B cell (primary cell): ENCODE results near the gene MAP4K5. TPM values are rescaled to one million over a fixed set of nuclear protein-coding genes. Genes with fewer than 3 reads are reported as not detected.

ENCODE experiments used
- ATAC-seq: fragments of 200-7000 bp; cut with Tn5 transposase; one replicate; pipeline ENCODE4 v1.10.0; 2021; ENCODE audit warnings: low read depth, mild to moderate bottlenecking, moderate number of reproducible peaks, moderate library complexity
- CTCF ChIA-PET: fragments of 350-600 bp; sonication (Branson Sonifier 250); formaldehyde crosslinking; loops from one replicate; lab custom pipeline; 2021; ENCODE audit warnings: antibody characterized with exemption, inconsistent platforms; lab: Charles Lee
- POLR2A ChIA-PET: fragments of 350-600 bp; sonication (Branson Sonifier 250); formaldehyde crosslinking; loops from one replicate; lab custom pipeline; 2021; ENCODE audit warnings: antibody characterized with exemption; lab: Charles Lee
- DNase-seq: peaks from one replicate; pipeline ENCODE4 v3.0.0; 2013
- H2AFZ ChIP-seq: 2 replicates; pipeline ENCODE4 v1.6.1; 2012; ENCODE audit warnings: mild to moderate bottlenecking, low read depth, low read length; ENCODE audit not compliant: insufficient read depth, poor library complexity, severe bottlenecking
- H3K27ac ChIP-seq, 2 donors: 1 replicate in 1 of 2; 2 replicates in 1 of 2; pipeline ENCODE4 v1.5.1; 2012 to 2013; ENCODE audit warnings: low read length in 2 of 2, mild to moderate bottlenecking in 2 of 2, moderate library complexity in 1 of 2
- H3K27me3 ChIP-seq, 4 experiments: fragments of 200-600 bp in 1 of 4; sonication (generic) in 1 of 4; replicated peaks in 1 of 4; 1 replicate in 2 of 4; 2 replicates in 2 of 4; pipeline versions ENCODE4 v1.6.1 to v1.7.0; 2013 to 2016; ENCODE audit warnings: low read length in 3 of 4, mild to moderate bottlenecking in 2 of 4, mixed read lengths in 1 of 4, moderate library complexity in 1 of 4; ENCODE audit not compliant: insufficient read depth in 4 of 4, control insufficient read depth in 3 of 4; ENCODE audit errors: control extremely low read depth in 1 of 4
- H3K36me3 ChIP-seq, 2 experiments: replicated peaks in 1 of 2; 1 replicate in 1 of 2; 2 replicates in 1 of 2; pipeline versions ENCODE4 v1.6.1 to v1.7.1; 2013; ENCODE audit warnings: low read length in 1 of 2; ENCODE audit not compliant: insufficient read depth in 2 of 2, control insufficient read depth in 1 of 2; ENCODE audit errors: control extremely low read depth in 1 of 2, extremely low read depth in 1 of 2
- H3K4me1 ChIP-seq, 2 donors: fragments of 200-600 bp in 1 of 2; sonication (generic) in 1 of 2; 1 replicate in 1 of 2; 2 replicates in 1 of 2; pipeline versions ENCODE4 v1.5.1 to v1.6.1; 2013 to 2017; ENCODE audit warnings: low read length in 2 of 2; ENCODE audit not compliant: control insufficient read depth in 2 of 2, insufficient read depth in 2 of 2
- H3K4me2 ChIP-seq: replicated peaks from 2 replicates; pipeline ENCODE3; 2012; ENCODE audit warnings: mild to moderate bottlenecking, low read depth, low read length; ENCODE audit not compliant: poor library complexity, severe bottlenecking
- H3K4me3 ChIP-seq, 5 experiments: fragments of 200-600 bp in 1 of 5; sonication (generic) in 1 of 5; 1 replicate in 3 of 5; 2 replicates in 2 of 5; pipeline versions ENCODE4 v1.5.1 to v1.7.0; 2011 to 2016; ENCODE audit warnings: low read length in 4 of 5, mild to moderate bottlenecking in 4 of 5, low read depth in 2 of 5, control low read depth in 1 of 5, moderate library complexity in 1 of 5; ENCODE audit not compliant: insufficient read depth in 1 of 5; ENCODE audit errors: control extremely low read depth in 1 of 5, extremely low read depth in 1 of 5
- H3K79me2 ChIP-seq: fragments of 200-600 bp; sonication (generic); one replicate; pipeline ENCODE4 v1.6.0; 2016; ENCODE audit warnings: low read length; ENCODE audit not compliant: control insufficient read depth, insufficient read depth
- H3K9ac ChIP-seq: fragments of 200-600 bp; sonication (generic); 2 replicates; pipeline ENCODE4 v1.6.1; 2017; ENCODE audit warnings: mild to moderate bottlenecking, low read length, moderate library complexity
- H3K9me3 ChIP-seq, 3 donors: one replicate each; pipeline versions ENCODE4 v1.6.1 to v1.7.1; 2013; ENCODE audit warnings: low read length in 2 of 3; ENCODE audit not compliant: control insufficient read depth in 2 of 3, insufficient read depth in 1 of 3; ENCODE audit errors: control extremely low read depth in 1 of 3
- H4K20me1 ChIP-seq: 2 replicates; pipeline ENCODE4 v1.6.0; 2012; ENCODE audit warnings: mild to moderate bottlenecking, low read length; ENCODE audit not compliant: insufficient read depth, control insufficient read depth, poor library complexity, severe bottlenecking
- H3K27ac Mint-ChIP-seq: one replicate; pipeline ENCODE4 v1.8.0; 2021; ENCODE audit warnings: mixed read lengths
- H3K27me3 Mint-ChIP-seq: one replicate; pipeline ENCODE4 v1.8.0; 2021; ENCODE audit warnings: mixed read lengths
- H3K4me1 Mint-ChIP-seq: one replicate; pipeline ENCODE4 v1.8.0; 2021; ENCODE audit warnings: mixed read lengths
- H3K4me3 Mint-ChIP-seq: one replicate; pipeline ENCODE4 v1.8.0; 2021; ENCODE audit warnings: mixed read lengths
- H3K9me3 Mint-ChIP-seq: one replicate; pipeline ENCODE4 v1.8.0; 2022; ENCODE audit warnings: mixed read lengths; ENCODE audit not compliant: insufficient read depth
- EZH2 ChIP-seq: IDR thresholded peaks from 2 replicates; pipeline ENCODE4 v1.6.1; 2012; ENCODE audit warnings: borderline replicate concordance, low read depth, mild to moderate bottlenecking, moderate library complexity, low read length; ENCODE audit not compliant: insufficient read depth, poor library complexity, severe bottlenecking
- WGBS: methylation state at CpG from one replicate; pipeline ENCODE4 v1.1.5; 2013; ENCODE audit warnings: missing lambda C conversion rate; ENCODE audit not compliant: insufficient coverage; 5-methylcytosine and 5-hydroxymethylcytosine counted together
- intact Hi-C: fragments of 100-400 bp; cut with micrococcal nuclease; formaldehyde crosslinking; loops from one replicate; pipeline ENCODE4 v1.10.0; 2022
- polyA plus RNA-seq: library from polyadenylated mRNA; depleted of rRNA; stranded (reverse); fragments of >200 nt; gene quantifications from 2 replicates; pipeline ENCODE4 v1.2.3, GENCODE V29; 2012
- total RNA-seq, 2 donors: library from RNA; stranded (reverse); fragments of 120-200 nt in 1 of 2; gene quantifications; 1 replicate in 1 of 2; 2 replicates in 1 of 2; pipeline versions ENCODE4 v1.2.3 to v1.2.4, GENCODE V29; 2013 to 2022
- TF ChIP-seq, protein P1 (sequence below): fragments of 200-600 bp; IDR thresholded peaks from one replicate; pipeline ENCODE4 v1.8.0; 2022; ENCODE audit warnings: antibody characterized with exemption, mild to moderate bottlenecking

The MAP4K5 gene
- total and polyA plus RNA-seq, 2 donors (not counting 1 experiment from before 2014, with no cell fraction given), result 14.1 to 60.0 TPM

DNA sequence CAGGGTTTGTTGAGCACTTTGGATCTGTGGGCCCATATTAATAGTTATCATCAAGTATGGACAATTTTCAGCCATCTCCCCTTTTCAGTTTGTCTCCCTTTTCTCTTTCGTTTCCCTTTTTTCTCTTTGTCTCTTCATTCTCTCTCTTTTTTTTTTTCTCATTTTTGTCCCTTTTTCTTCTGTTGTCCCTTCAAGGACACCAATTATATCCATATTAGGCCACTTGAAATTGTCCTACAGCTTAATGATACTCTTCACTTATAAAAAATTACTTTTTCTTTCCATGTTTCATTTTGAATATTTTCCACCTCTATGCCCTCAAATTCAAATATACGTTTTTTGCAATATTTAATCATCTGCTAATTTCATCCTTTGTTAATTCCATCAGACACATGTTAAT is 53.3 kb downstream of the MAP4K5 start:
- ChIA-PET POLR2A (no interaction called here), CTCF (no interaction called here)
- Mint-ChIP-seq H3K4me1 (no peaks in the 10 kb centered on the region), H3K27ac (no peak overlapping the region), H3K9me3 (no peaks in the 10 kb centered on the region), H3K27me3 (no peaks in the 10 kb centered on the region), H3K4me3 (no peak overlapping the region)
- Histone ChIP-seq H3K27ac (no peak overlapping the region), H3K79me2 (no peaks in the 10 kb centered on the region), H3K9me3 (peaks cover 0 to 4% (median 2%) of the 10 kb centered on the region in 3 donors), H3K4me3 (no peak overlapping the region), H3K4me2 (no peak overlapping the region), H3K4me1 (no peaks in the 10 kb centered on the region), H2AFZ (no peak overlapping the region), H3K36me3 (peaks cover 11 to 20% of the 10 kb centered on the region in 2 experiments), H3K9ac (no peak overlapping the region), H3K27me3 (no peaks in the 10 kb centered on the region), H4K20me1 (no peaks in the 10 kb centered on the region)
- DNase-seq, result no peak
- no peak for ATAC-seq
- intact Hi-C loops, result no loop called here
- WGBS, result 100% methylated on average over 2 of the region's 2 CpGs
- TF ChIP-seq, protein P1, sequence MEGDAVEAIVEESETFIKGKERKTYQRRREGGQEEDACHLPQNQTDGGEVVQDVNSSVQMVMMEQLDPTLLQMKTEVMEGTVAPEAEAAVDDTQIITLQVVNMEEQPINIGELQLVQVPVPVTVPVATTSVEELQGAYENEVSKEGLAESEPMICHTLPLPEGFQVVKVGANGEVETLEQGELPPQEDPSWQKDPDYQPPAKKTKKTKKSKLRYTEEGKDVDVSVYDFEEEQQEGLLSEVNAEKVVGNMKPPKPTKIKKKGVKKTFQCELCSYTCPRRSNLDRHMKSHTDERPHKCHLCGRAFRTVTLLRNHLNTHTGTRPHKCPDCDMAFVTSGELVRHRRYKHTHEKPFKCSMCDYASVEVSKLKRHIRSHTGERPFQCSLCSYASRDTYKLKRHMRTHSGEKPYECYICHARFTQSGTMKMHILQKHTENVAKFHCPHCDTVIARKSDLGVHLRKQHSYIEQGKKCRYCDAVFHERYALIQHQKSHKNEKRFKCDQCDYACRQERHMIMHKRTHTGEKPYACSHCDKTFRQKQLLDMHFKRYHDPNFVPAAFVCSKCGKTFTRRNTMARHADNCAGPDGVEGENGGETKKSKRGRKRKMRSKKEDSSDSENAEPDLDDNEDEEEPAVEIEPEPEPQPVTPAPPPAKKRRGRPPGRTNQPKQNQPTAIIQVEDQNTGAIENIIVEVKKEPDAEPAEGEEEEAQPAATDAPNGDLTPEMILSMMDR, result no peak
- no peak for TF ChIP-seq EZH2

DNA sequence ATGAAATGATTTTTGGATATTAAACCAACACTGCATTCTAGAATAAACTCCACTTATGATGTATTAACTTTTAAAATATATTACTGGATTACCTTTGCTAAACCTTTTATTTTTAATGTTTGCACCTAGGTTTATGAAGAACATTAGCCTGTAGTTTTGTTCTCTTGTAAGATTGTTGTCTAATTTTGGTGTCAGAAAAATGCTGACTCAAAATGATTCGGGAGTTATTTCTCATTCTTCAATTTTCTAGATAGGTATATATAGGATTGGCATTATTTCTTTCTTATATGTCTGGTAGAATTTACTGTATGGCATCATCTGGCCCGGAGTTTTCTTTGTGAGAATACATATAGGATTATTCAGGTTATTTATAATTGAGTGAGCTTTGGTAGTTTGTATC is 54.6 kb downstream of the MAP4K5 start:
- no peaks in the 10 kb centered on the region for H3K27me3 ChIP-seq
- Mint-ChIP-seq H3K4me1 (no peaks in the 10 kb centered on the region), H3K4me3 (no peak overlapping the region), H3K9me3 (no peaks in the 10 kb centered on the region), H3K27ac (no peak overlapping the region), H3K27me3 (no peaks in the 10 kb centered on the region)
- WGBS, result no CpG with 5 or more reads among the region's 2 CpGs
- intact Hi-C loops, result no loop called here
- H3K4me1 ChIP-seq, result no peaks in the 10 kb centered on the region
- no peak overlapping the region for H3K4me3 ChIP-seq
- ChIA-PET POLR2A (no interaction called here), CTCF (no interaction called here)
- H4K20me1 ChIP-seq, result no peaks in the 10 kb centered on the region
- H3K27ac ChIP-seq, result no peak overlapping the region
- ATAC-seq, result no peak
- TF ChIP-seq EZH2, result no peak
- TF ChIP-seq, protein P1, result no peak
- H3K4me2 ChIP-seq, result no peak overlapping the region
- no peak overlapping the region for H3K9ac ChIP-seq
- no peak for DNase-seq
- H3K79me2 ChIP-seq, result no peaks in the 10 kb centered on the region
- H2AFZ ChIP-seq, result no peak overlapping the region
- peaks cover 2 to 8% (median 4%) of the 10 kb centered on the region in 3 donors for H3K9me3 ChIP-seq
- peaks cover 12 to 28% of the 10 kb centered on the region in 2 experiments for H3K36me3 ChIP-seq
